Measurements from ENCODE around the gene MYOT. TPM values are rescaled to one million over a fixed set of nuclear protein-coding genes. Genes with fewer than 3 reads are reported as not detected.

The MYOT gene
- total and polyA plus RNA-seq, 2 donors (not counting 1 experiment from before 2014, with no cell fraction given) = not detected

GRCh38 chr5:137887831-137888230 lies 20.2 kb downstream of the MYOT start:
- Histone ChIP-seq H4K20me1 (ENCODE audit: control insufficient read depth, insufficient read depth, low read length, poor library complexity, severe bottlenecking) (no peaks in the 10 kb centered on the region), H2AFZ (ENCODE audit: insufficient read depth, low read depth, low read length, poor library complexity, severe bottlenecking) (peak overlapping the region; percentile 98), H3K9ac (ENCODE audit: low read length) (peak overlapping the region; percentile 86), H3K36me3 (replicated peaks in 1 of 2; ENCODE audit: control extremely low read depth in 1 of 2, control insufficient read depth in 1 of 2, extremely low read depth in 1 of 2, insufficient read depth in 2 of 2, low read length in 1 of 2) (peaks cover 0 to 5% of the 10 kb centered on the region in 2 experiments), H3K4me1 (ENCODE audit: control insufficient read depth in 2 of 2, insufficient read depth in 2 of 2, low read length in 2 of 2) (peaks cover 20% of the 10 kb centered on the region in 2 donors), H3K4me2 (replicated peaks; ENCODE audit: low read depth, low read length, poor library complexity, severe bottlenecking) (peak overlapping the region; percentile 86), H3K27me3 (replicated peaks in 1 of 4; ENCODE audit: control extremely low read depth in 1 of 4, control insufficient read depth in 3 of 4, insufficient read depth in 4 of 4, low read length in 3 of 4) (no peaks in the 10 kb centered on the region), H3K27ac (ENCODE audit: low read length in 2 of 2) (peak overlapping the region; percentile 93 to 95), H3K9me3 (ENCODE audit: control extremely low read depth in 1 of 3, control insufficient read depth in 2 of 3, insufficient read depth in 1 of 3, low read length in 2 of 3) (peaks cover 0 to 3% (median 0%) of the 10 kb centered on the region in 3 donors), H3K4me3 (ENCODE audit: control extremely low read depth in 1 of 5, extremely low read depth in 1 of 5, insufficient read depth in 1 of 5, low read depth in 2 of 5, low read length in 4 of 5) (peak overlapping the region in 2 of 5 experiments; percentile 80 to 81), H3K79me2 (ENCODE audit: control insufficient read depth, insufficient read depth, low read length) (peaks cover 20% of the 10 kb centered on the region)
- ATAC-seq (ENCODE audit: low read depth) = no peak
- Mint-ChIP-seq H3K9me3 (ENCODE audit: insufficient read depth) (no peaks in the 10 kb centered on the region), H3K27ac (peak overlapping the region; percentile 20), H3K27me3 (no peaks in the 10 kb centered on the region), H3K4me3 (peak overlapping the region; percentile 57), H3K4me1 (peaks cover 30% of the 10 kb centered on the region)
- no peak for DNase-seq
- ChIA-PET POLR2A (interaction anchor here (0.6 to 1.7 kb wide), 3 partner anchors 10 to 22 kb away, joined by 3 to 10 read pairs (median 4); no protein-coding TSS in a partner anchor), CTCF (interaction anchor here (0.6 to 2.0 kb wide), 6 partner anchors 8 to 109 kb away, joined by 3 to 11 read pairs (median 4); no protein-coding TSS in a partner anchor)
- no CpG with 5 or more reads among the region's 2 CpGs for WGBS (ENCODE audit: insufficient coverage)
- TF ChIP-seq EZH2 (IDR thresholded peaks at IDR 0.05; ENCODE audit: borderline replicate concordance, insufficient read depth, low read depth, low read length, poor library complexity, severe bottlenecking) = no peak
- TF ChIP-seq, protein P1, sequence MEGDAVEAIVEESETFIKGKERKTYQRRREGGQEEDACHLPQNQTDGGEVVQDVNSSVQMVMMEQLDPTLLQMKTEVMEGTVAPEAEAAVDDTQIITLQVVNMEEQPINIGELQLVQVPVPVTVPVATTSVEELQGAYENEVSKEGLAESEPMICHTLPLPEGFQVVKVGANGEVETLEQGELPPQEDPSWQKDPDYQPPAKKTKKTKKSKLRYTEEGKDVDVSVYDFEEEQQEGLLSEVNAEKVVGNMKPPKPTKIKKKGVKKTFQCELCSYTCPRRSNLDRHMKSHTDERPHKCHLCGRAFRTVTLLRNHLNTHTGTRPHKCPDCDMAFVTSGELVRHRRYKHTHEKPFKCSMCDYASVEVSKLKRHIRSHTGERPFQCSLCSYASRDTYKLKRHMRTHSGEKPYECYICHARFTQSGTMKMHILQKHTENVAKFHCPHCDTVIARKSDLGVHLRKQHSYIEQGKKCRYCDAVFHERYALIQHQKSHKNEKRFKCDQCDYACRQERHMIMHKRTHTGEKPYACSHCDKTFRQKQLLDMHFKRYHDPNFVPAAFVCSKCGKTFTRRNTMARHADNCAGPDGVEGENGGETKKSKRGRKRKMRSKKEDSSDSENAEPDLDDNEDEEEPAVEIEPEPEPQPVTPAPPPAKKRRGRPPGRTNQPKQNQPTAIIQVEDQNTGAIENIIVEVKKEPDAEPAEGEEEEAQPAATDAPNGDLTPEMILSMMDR (IDR thresholded peaks at IDR 0.05) = no peak
- intact Hi-C loops (cut with micrococcal nuclease) = loop anchor here (2.0 to 5.0 kb wide), 2 partner anchors 49 to 133 kb away; partner anchors contain the start of gene HNRNPA0

DNA sequence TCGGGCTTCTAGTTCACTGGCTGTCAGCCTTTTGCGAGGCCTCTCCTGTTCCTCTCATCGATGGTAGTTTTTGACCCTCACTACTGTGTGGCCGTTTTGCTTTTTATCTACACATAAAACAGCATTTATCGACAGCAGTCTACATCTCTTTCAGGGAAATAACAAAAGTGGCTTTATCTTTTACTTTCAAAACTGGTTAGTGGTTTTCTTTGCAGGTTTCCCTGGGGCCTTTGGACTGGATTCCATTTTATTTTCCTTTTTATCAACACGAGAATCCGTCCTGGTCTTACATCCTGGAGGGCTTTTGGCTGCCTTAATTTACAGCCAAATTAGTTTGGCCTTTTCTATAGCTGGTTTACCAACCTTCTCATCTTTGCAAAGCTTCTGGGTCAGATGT lies 20.8 kb downstream of the MYOT start:
- ATAC-seq (ENCODE audit: low read depth) (no peak), DNase-seq (no peak)
- ChIA-PET POLR2A (interaction anchor here (0.6 to 1.8 kb wide), 8 partner anchors 10 to 449 kb away, joined by 3 to 10 read pairs (median 4); partner anchors contain the start of gene FAM53C), CTCF (interaction anchor here (0.6 to 2.0 kb wide), 10 partner anchors 7 to 215 kb away, joined by 3 to 11 read pairs (median 4); partner anchors contain the start of gene FAM13B)
- intact Hi-C loops (cut with micrococcal nuclease) = loop anchor here (2.0 to 5.0 kb wide), 2 partner anchors 49 to 134 kb away; partner anchors contain the start of gene HNRNPA0
- H3K79me2 ChIP-seq (ENCODE audit: control insufficient read depth, insufficient read depth, low read length) = peaks cover 20% of the 10 kb centered on the region
- TF ChIP-seq, protein P1 (IDR thresholded peaks at IDR 0.05) = no peak
- TF ChIP-seq EZH2 (IDR thresholded peaks at IDR 0.05; ENCODE audit: borderline replicate concordance, insufficient read depth, low read depth, low read length, poor library complexity, severe bottlenecking) = no peak
- Mint-ChIP-seq H3K27ac (peak overlapping the region; percentile 97), H3K4me3 (peak overlapping the region; percentile 90), H3K27me3 (no peaks in the 10 kb centered on the region), H3K9me3 (ENCODE audit: insufficient read depth) (no peaks in the 10 kb centered on the region), H3K4me1 (peaks cover 32% of the 10 kb centered on the region)
- peak overlapping the region; percentile 98 for H2AFZ ChIP-seq (ENCODE audit: insufficient read depth, low read depth, low read length, poor library complexity, severe bottlenecking)
- no peaks in the 10 kb centered on the region for H3K27me3 ChIP-seq (replicated peaks in 1 of 4; ENCODE audit: control extremely low read depth in 1 of 4, control insufficient read depth in 3 of 4, insufficient read depth in 4 of 4, low read length in 3 of 4)
- peak overlapping the region; percentile 93 to 95 for H3K27ac ChIP-seq (ENCODE audit: low read length in 2 of 2)
- H3K9me3 ChIP-seq (ENCODE audit: control extremely low read depth in 1 of 3, control insufficient read depth in 2 of 3, insufficient read depth in 1 of 3, low read length in 2 of 3) = peaks cover 0 to 3% (median 0%) of the 10 kb centered on the region in 3 donors
- H4K20me1 ChIP-seq (ENCODE audit: control insufficient read depth, insufficient read depth, low read length, poor library complexity, severe bottlenecking) = no peaks in the 10 kb centered on the region
- H3K9ac ChIP-seq (ENCODE audit: low read length) = peak overlapping the region; percentile 86
- WGBS (ENCODE audit: insufficient coverage) = 17% methylated on average over 6 of the region's 7 CpGs
- peak overlapping the region; percentile 39 to 81 (median 77) for H3K4me3 ChIP-seq (ENCODE audit: control extremely low read depth in 1 of 5, extremely low read depth in 1 of 5, insufficient read depth in 1 of 5, low read depth in 2 of 5, low read length in 4 of 5)
- H3K4me2 ChIP-seq (replicated peaks; ENCODE audit: low read depth, low read length, poor library complexity, severe bottlenecking) = peak overlapping the region; percentile 86
- H3K36me3 ChIP-seq (replicated peaks in 1 of 2; ENCODE audit: control extremely low read depth in 1 of 2, control insufficient read depth in 1 of 2, extremely low read depth in 1 of 2, insufficient read depth in 2 of 2, low read length in 1 of 2) = no peaks in the 10 kb centered on the region
- H3K4me1 ChIP-seq (ENCODE audit: control insufficient read depth in 2 of 2, insufficient read depth in 2 of 2, low read length in 2 of 2) = peaks cover 20 to 21% of the 10 kb centered on the region in 2 donors

Measured in B cell (primary cell).